HG03342 (cell line): Measurements from ENCODE around the gene FAM83C.

Source experiments
- ATAC-seq: cut with Tn5 transposase; IDR thresholded peaks from one replicate; pipeline ENCODE4 v1.9.1; 2021; ENCODE audit warnings: mild to moderate bottlenecking, moderate library complexity; ENCODE audit not compliant: unreplicated experiment

The FAM83C gene

DNA sequence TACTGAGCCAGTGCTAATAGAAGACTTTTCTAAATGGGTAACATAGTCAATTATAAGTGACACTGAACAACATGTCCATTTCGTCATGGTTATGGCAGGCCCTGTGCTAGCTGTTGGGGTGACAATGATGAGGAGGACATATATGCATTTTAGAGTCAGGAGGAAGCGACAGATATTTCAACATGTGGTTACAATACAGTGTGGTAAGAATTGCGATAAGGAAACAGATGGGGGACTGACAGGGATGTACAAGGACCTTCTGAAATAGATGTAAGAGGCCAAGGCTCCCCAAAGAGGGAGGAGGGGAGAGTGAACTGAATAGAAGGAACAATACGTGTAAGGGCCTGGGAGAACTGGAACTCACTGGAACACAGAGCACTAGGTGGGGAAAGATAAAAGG lies 54.1 kb downstream of the FAM83C start:
- no peak for ATAC-seq

DNA sequence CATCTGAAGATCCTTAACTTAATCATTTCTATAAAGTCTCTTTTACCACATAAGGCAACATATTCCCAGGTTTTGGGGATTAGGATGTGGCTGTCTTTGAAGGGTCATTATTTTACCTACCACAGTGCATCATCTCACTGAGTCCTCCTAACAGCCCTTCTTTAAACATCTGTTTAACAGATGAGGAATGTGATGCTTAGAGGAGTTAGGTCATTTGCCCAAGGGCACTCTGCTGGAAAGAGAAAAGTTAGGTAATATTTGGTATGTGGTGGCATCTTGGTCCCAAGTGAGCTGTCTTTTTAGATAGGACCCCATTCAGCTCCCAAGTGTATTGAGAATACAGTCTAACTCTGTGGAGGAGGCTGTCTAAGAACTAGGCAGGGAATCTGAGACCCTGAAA lies 54.7 kb downstream of the FAM83C start:
- no peak for ATAC-seq

DNA sequence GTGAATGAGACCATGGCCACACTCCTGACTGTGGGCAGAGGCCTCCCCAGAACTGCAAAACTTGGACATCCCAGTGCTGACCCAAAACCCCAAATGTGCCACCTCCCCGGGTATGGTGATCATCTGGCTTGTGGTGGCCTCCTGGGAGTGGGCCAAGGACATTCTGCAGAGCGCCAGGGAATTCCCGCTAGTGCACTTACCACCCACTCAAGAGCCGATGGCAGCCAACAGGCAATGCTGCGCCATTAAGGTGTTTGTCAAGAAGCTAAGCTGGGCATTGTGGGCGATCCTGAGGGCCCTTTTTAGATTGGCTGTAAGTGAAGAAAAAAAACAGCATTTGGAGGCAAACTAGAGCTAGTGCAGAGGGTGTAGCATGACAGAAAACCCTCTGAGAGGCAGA lies 56.3 kb downstream of the FAM83C start:
- ATAC-seq: no peak
